ENCODE results near the gene DPP4.

DPP4 gene

GRCh38 chr2:162018530-162018929, 55.5 kb downstream of the DPP4 start:
- H3K27me3 ChIP-seq (replicated peaks) = peaks cover 6% of the 10 kb centered on the region
- H3K36me3 ChIP-seq (replicated peaks) = no peaks in the 10 kb centered on the region
- H3K27ac ChIP-seq = no peak overlapping the region
- in situ Hi-C loops (cut with HindIII; ENCODE audit: low pct_ligation_motif_present, low sequenced_read_pairs) = no loop called here
- DNase-seq = no peak
- no peak for TF ChIP-seq CTCF (IDR thresholded peaks at IDR 0.05; ENCODE audit: low read depth, low read length, missing control alignments)
- no peak overlapping the region for H3K4me3 ChIP-seq (ENCODE audit: low read depth, low read length)

GRCh38 chr2:162017233-162017632, 56.8 kb downstream of the DPP4 start:
- no peak for DNase-seq
- no peak for TF ChIP-seq CTCF (IDR thresholded peaks at IDR 0.05; ENCODE audit: low read depth, low read length, missing control alignments)
- H3K4me3 ChIP-seq (ENCODE audit: low read depth, low read length) = no peak overlapping the region
- in situ Hi-C loops (cut with HindIII; ENCODE audit: low pct_ligation_motif_present, low sequenced_read_pairs) = no loop called here
- H3K27me3 ChIP-seq (replicated peaks) = peaks cover 6% of the 10 kb centered on the region
- H3K27ac ChIP-seq = no peak overlapping the region
- no peaks in the 10 kb centered on the region for H3K36me3 ChIP-seq (replicated peaks)

- DNase-seq = no peak
- H3K4me3 ChIP-seq (ENCODE audit: low read depth, low read length) = no peak overlapping the region
- no peaks in the 10 kb centered on the region for H3K36me3 ChIP-seq (replicated peaks)
- in situ Hi-C loops (cut with HindIII; ENCODE audit: low pct_ligation_motif_present, low sequenced_read_pairs) = no loop called here
- no peak for TF ChIP-seq CTCF (IDR thresholded peaks at IDR 0.05; ENCODE audit: low read depth, low read length, missing control alignments)
- peaks cover 6% of the 10 kb centered on the region for H3K27me3 ChIP-seq (replicated peaks)
- no peak overlapping the region for H3K27ac ChIP-seq
These were observed 57.9 kb downstream of the DPP4 start for GRCh38 chr2:162016080-162016479.

GRCh38 chr2:162014751-162015150, 59.3 kb downstream of the DPP4 start:
- no peaks in the 10 kb centered on the region for H3K36me3 ChIP-seq (replicated peaks)
- DNase-seq = no peak
- in situ Hi-C loops (cut with HindIII; ENCODE audit: low pct_ligation_motif_present, low sequenced_read_pairs) = no loop called here
- H3K27ac ChIP-seq = no peak overlapping the region
- H3K27me3 ChIP-seq (replicated peaks) = peaks cover 6% of the 10 kb centered on the region
- TF ChIP-seq CTCF (IDR thresholded peaks at IDR 0.05; ENCODE audit: low read depth, low read length, missing control alignments) = no peak
- H3K4me3 ChIP-seq (ENCODE audit: low read depth, low read length) = no peak overlapping the region

- Histone ChIP-seq H3K36me3 (replicated peaks) (no peaks in the 10 kb centered on the region), H3K4me3 (ENCODE audit: low read depth, low read length) (no peak overlapping the region), H3K27me3 (replicated peaks) (peaks cover 6% of the 10 kb centered on the region), H3K27ac (no peak overlapping the region)
- no peak for TF ChIP-seq CTCF (IDR thresholded peaks at IDR 0.05; ENCODE audit: low read depth, low read length, missing control alignments)
- DNase-seq = no peak
- in situ Hi-C loops (cut with HindIII; ENCODE audit: low pct_ligation_motif_present, low sequenced_read_pairs) = no loop called here
These were observed 60.2 kb downstream of the DPP4 start for GRCh38 chr2:162013514-162014475.
